ENCODE results near the gene ANK3. TPM values are rescaled to one million over a fixed set of nuclear protein-coding genes. Genes with fewer than 3 reads are reported as not detected.
A peak's percentile ranks its signal among the peaks of the same experiment; 100 is the strongest.

The ANK3 gene
- total and polyA plus RNA-seq, 2 donors from 2014 or later = 38.2 to 214 TPM

GRCh38 chr10:60390224-60390626 is 550 bp upstream of the ANK3 start:
- Histone ChIP-seq H3K36me3 (ENCODE audit: control insufficient read depth in 2 of 3, insufficient read depth in 3 of 3, low read length in 3 of 3) (no peaks in the 10 kb centered on the region), H3K9me3 (ENCODE audit: control insufficient read depth in 2 of 3, insufficient read depth in 1 of 3, low read length in 3 of 3) (no peaks in the 10 kb centered on the region), H3K4me3 (ENCODE audit: low read length in 3 of 3) (no peak overlapping the region), H3K27ac (ENCODE audit: low read depth in 2 of 2, low read length in 2 of 2) (no peak overlapping the region), H3K9ac (ENCODE audit: low read length in 3 of 3) (no peak overlapping the region), H3K27me3 (ENCODE audit: control insufficient read depth, insufficient read depth, low read length) (no peaks in the 10 kb centered on the region), H3K4me1 (ENCODE audit: control insufficient read depth in 2 of 3, insufficient read depth in 2 of 3, low read depth in 1 of 3, low read length in 3 of 3) (peaks cover 0 to 7% (median 6%) of the 10 kb centered on the region in 3 donors)
- intact Hi-C loops (cut with DNase I) = no loop called here
- FAIRE-seq (no peak), DNase-seq (no peak)
- TF ChIP-seq, protein P1, sequence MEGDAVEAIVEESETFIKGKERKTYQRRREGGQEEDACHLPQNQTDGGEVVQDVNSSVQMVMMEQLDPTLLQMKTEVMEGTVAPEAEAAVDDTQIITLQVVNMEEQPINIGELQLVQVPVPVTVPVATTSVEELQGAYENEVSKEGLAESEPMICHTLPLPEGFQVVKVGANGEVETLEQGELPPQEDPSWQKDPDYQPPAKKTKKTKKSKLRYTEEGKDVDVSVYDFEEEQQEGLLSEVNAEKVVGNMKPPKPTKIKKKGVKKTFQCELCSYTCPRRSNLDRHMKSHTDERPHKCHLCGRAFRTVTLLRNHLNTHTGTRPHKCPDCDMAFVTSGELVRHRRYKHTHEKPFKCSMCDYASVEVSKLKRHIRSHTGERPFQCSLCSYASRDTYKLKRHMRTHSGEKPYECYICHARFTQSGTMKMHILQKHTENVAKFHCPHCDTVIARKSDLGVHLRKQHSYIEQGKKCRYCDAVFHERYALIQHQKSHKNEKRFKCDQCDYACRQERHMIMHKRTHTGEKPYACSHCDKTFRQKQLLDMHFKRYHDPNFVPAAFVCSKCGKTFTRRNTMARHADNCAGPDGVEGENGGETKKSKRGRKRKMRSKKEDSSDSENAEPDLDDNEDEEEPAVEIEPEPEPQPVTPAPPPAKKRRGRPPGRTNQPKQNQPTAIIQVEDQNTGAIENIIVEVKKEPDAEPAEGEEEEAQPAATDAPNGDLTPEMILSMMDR (IDR thresholded peaks at IDR 0.05; ENCODE audit: borderline replicate concordance, extremely low read depth, insufficient read depth) = no peak

DNA sequence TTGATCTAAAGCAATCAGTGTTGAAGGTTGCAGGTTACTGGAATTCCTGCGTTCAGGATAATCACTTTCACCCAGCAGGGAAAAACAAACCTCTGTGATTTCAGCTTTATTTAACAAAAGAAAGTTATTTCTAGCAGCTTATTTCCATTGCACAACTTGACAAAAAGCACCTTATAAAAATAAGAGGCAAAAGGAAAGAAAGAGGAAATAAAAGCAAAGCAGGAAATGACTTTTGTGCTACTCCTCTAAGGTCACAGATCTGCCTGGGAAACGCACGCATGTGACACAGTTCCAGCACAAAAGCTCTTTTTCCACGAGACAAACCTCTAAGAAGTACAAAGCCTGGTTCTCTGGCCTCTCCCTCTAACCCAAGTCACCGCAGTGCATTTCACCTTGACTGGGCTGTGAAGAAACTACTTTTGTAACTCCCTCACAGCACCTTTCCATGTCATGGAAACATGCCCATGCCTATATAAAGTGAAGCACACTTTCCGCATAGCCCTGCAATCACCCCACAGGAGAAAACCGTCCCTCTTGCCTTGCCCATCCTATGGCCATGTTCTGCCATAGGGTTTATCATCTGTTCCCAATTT is 870 bp downstream of the ANK3 start:
- no peak overlapping the region for H3K27ac ChIP-seq (ENCODE audit: low read depth in 2 of 2, low read length in 2 of 2)
- FAIRE-seq = no peak

DNA sequence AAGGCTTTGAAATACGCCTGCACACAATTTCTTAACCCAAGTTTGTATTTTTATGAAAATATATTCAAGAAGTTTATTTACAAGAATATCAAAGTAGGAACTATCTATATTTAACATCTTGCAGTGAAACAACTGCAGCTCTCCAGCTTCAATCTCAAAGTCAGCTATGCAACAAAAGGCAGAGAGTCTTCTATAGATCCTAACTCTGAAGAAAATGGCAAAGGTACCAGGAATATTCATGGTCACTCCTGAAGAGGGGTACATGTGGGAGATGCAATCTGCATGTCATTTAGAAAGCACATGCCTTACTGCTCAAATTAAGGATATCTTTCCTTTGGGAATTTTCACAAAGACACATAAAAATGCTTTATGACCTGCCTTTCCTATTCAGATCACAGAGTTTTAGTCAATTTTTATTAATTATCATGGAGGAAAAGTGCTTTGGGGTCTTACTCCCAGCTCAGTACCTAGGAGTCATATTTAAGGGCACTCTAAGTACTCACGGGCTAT is 1.5 kb downstream of the ANK3 start:
- Histone ChIP-seq H3K27ac (ENCODE audit: low read depth in 2 of 2, low read length in 2 of 2) (no peak overlapping the region), H3K4me1 (ENCODE audit: control insufficient read depth in 2 of 3, insufficient read depth in 2 of 3, low read depth in 1 of 3, low read length in 3 of 3) (peaks cover 0 to 10% (median 7%) of the 10 kb centered on the region in 3 donors), H3K36me3 (ENCODE audit: control insufficient read depth in 2 of 3, insufficient read depth in 3 of 3, low read length in 3 of 3) (no peaks in the 10 kb centered on the region), H3K9me3 (ENCODE audit: control insufficient read depth in 2 of 3, insufficient read depth in 1 of 3, low read length in 3 of 3) (no peaks in the 10 kb centered on the region), H3K27me3 (ENCODE audit: control insufficient read depth, insufficient read depth, low read length) (no peaks in the 10 kb centered on the region), H3K9ac (ENCODE audit: low read length in 3 of 3) (no peak overlapping the region), H3K4me3 (ENCODE audit: low read length in 3 of 3) (no peak overlapping the region)
- FAIRE-seq (no peak), DNase-seq (no peak)
- TF ChIP-seq, protein P1 (IDR thresholded peaks at IDR 0.05; ENCODE audit: borderline replicate concordance, extremely low read depth, insufficient read depth) = no peak
- intact Hi-C loops (cut with DNase I) = no loop called here

More for the DNA sequence above, 870 bp downstream of the ANK3 start:
- TF ChIP-seq, protein P1 (IDR thresholded peaks at IDR 0.05; ENCODE audit: borderline replicate concordance, extremely low read depth, insufficient read depth) = no peak
- Histone ChIP-seq H3K4me1 (ENCODE audit: control insufficient read depth in 2 of 3, insufficient read depth in 2 of 3, low read depth in 1 of 3, low read length in 3 of 3) (peaks cover 0 to 10% (median 7%) of the 10 kb centered on the region in 3 donors), H3K9ac (ENCODE audit: low read length in 3 of 3) (no peak overlapping the region), H3K36me3 (ENCODE audit: control insufficient read depth in 2 of 3, insufficient read depth in 3 of 3, low read length in 3 of 3) (no peaks in the 10 kb centered on the region), H3K27me3 (ENCODE audit: control insufficient read depth, insufficient read depth, low read length) (no peaks in the 10 kb centered on the region), H3K4me3 (ENCODE audit: low read length in 3 of 3) (no peak overlapping the region), H3K9me3 (ENCODE audit: control insufficient read depth in 2 of 3, insufficient read depth in 1 of 3, low read length in 3 of 3) (no peaks in the 10 kb centered on the region)
- DNase-seq = peak in 2 of 5 donors; percentile 29 to 31
- intact Hi-C loops (cut with DNase I) = no loop called here

Data from kidney (tissue), 14 donors.